H1 (cell line): Measurements from ENCODE around the gene RIPOR3. TPM values are rescaled to one million over a fixed set of nuclear protein-coding genes. Genes with fewer than 3 reads are reported as not detected.

Experiments
- CTCF ChIA-PET: fragments of 300-600 bp; sonication (Branson Sonifier 250); formaldehyde crosslinking; loops from one replicate; lab custom pipeline; 2021; ENCODE audit not compliant: partially characterized antibody; lab: Charles Lee
- POLR2A ChIA-PET: fragments of 300-600 bp; sonication (Branson Sonifier 250); formaldehyde crosslinking; loops from one replicate; lab custom pipeline; 2021; ENCODE audit warnings: inconsistent platforms; ENCODE audit not compliant: partially characterized antibody; lab: Charles Lee
- DNase-seq, 2 experiments: peaks; one replicate each; pipeline versions ENCODE4 v3.0.0 to v3.0.0-alpha.2; 2010 to 2022; ENCODE audit warnings: low spot score in 2 of 2, low read depth in 1 of 2, mixed read lengths in 1 of 2
- FAIRE-seq: peaks from 2 replicates; lab custom pipeline; 2011; peaks lifted over from hg19 to GRCh38; lab: Jason Lieb, UNC
- H2AFZ ChIP-seq: 2 replicates; pipeline ENCODE4 v1.8.1; 2012; ENCODE audit warnings: low read length, inconsistent platforms
- H2AK5ac ChIP-seq: 2 replicates; pipeline ENCODE4 v1.6.1; 2013; ENCODE audit warnings: low read depth, low read length
- H2BK120ac ChIP-seq: replicated peaks from 2 replicates; pipeline ENCODE3; 2013; ENCODE audit warnings: low read depth, low read length, inconsistent platforms
- H2BK12ac ChIP-seq: 2 replicates; pipeline ENCODE4 v1.6.1; 2013; ENCODE audit warnings: low read depth, low read length
- H2BK15ac ChIP-seq: 2 replicates; pipeline ENCODE4 v1.6.1; 2013; ENCODE audit warnings: low read length
- H2BK20ac ChIP-seq: 2 replicates; pipeline ENCODE4 v1.6.1; 2013; ENCODE audit warnings: low read length
- H2BK5ac ChIP-seq: 2 replicates; pipeline ENCODE4 v1.6.1; 2013; ENCODE audit warnings: low read depth, low read length
- H3K14ac ChIP-seq: 2 replicates; pipeline ENCODE4 v1.6.1; 2013; ENCODE audit warnings: inconsistent platforms; ENCODE audit not compliant: insufficient read length
- H3K18ac ChIP-seq: 2 replicates; pipeline ENCODE4 v1.6.1; 2013; ENCODE audit warnings: low read length; ENCODE audit errors: extremely low read depth
- H3K23ac ChIP-seq: 2 replicates; pipeline ENCODE4 v1.6.1; 2013; ENCODE audit warnings: inconsistent platforms; ENCODE audit not compliant: insufficient read length
- H3K23me2 ChIP-seq: 2 replicates; pipeline ENCODE4 v1.6.1; 2013; ENCODE audit warnings: low read depth, low read length
- H3K27ac ChIP-seq: 2 replicates; pipeline ENCODE4 v1.6.1; 2011; ENCODE audit warnings: low read depth, low read length, inconsistent platforms
- H3K27me3 ChIP-seq, 4 experiments: replicated peaks in 1 of 4; 1 replicate in 1 of 4; 2 replicates in 3 of 4; pipeline versions ENCODE4 v1.6.1 to v1.8.1; 2011 to 2013; ENCODE audit warnings: low read length in 3 of 4, mild to moderate bottlenecking in 3 of 4, inconsistent platforms in 2 of 4, mixed read lengths in 2 of 4, moderate library complexity in 1 of 4; ENCODE audit not compliant: control insufficient read depth in 3 of 4, insufficient read depth in 3 of 4; ENCODE audit errors: extremely low read depth in 1 of 4
- H3K36me3 ChIP-seq, 4 experiments: 2 replicates each; pipeline versions ENCODE4 v1.6.1 to v1.8.1; 2011 to 2013; ENCODE audit warnings: mild to moderate bottlenecking in 4 of 4, low read length in 3 of 4, moderate library complexity in 2 of 4, control low read depth in 1 of 4, inconsistent platforms in 1 of 4; ENCODE audit not compliant: insufficient read depth in 4 of 4, control insufficient read depth in 2 of 4
- H3K4ac ChIP-seq: replicated peaks from 2 replicates; pipeline ENCODE3; 2013; ENCODE audit warnings: low read length, low read depth, mixed read lengths, inconsistent platforms; ENCODE audit not compliant: insufficient read length
- H3K4me1 ChIP-seq, 4 experiments: replicated peaks in 1 of 4; 1 replicate in 1 of 4; 2 replicates in 3 of 4; pipeline versions ENCODE4 v1.6.1 to v1.8.1; 2011 to 2013; ENCODE audit warnings: low read length in 3 of 4, inconsistent platforms in 2 of 4, mixed read lengths in 1 of 4; ENCODE audit not compliant: insufficient read depth in 4 of 4, control insufficient read depth in 3 of 4
- H3K4me2 ChIP-seq, 2 experiments: 2 replicates each; pipeline versions ENCODE4 v1.6.1 to v1.8.1; 2011 to 2013; ENCODE audit warnings: low read depth in 2 of 2, low read length in 2 of 2, control low read depth in 1 of 2, inconsistent platforms in 1 of 2, mild to moderate bottlenecking in 1 of 2; ENCODE audit not compliant: insufficient read depth in 1 of 2
- H3K4me3 ChIP-seq, 4 experiments: fragments of 200-600, 300-600 bp in 1 of 4; sonication (generic), shearing (Covaris generic), sonication (Bioruptor Twin) in 1 of 4; 2 replicates each; pipeline versions ENCODE4 v1.5.1 to v1.8.1; 2011 to 2016; ENCODE audit warnings: low read length in 4 of 4, low read depth in 3 of 4, control low read depth in 2 of 4, inconsistent platforms in 2 of 4, mild to moderate bottlenecking in 2 of 4, mixed read lengths in 1 of 4, moderate library complexity in 1 of 4; ENCODE audit not compliant: insufficient read depth in 2 of 4; ENCODE audit errors: extremely low read depth in 1 of 4
- H3K56ac ChIP-seq: replicated peaks from 2 replicates; pipeline ENCODE3; 2013; ENCODE audit warnings: low read depth, mild to moderate bottlenecking, mixed read lengths, low read length, inconsistent platforms; ENCODE audit not compliant: insufficient read length
- H3K79me1 ChIP-seq: 2 replicates; pipeline ENCODE4 v1.6.1; 2013; ENCODE audit warnings: low read depth, low read length, control low read depth
- H3K79me2 ChIP-seq, 2 experiments: 2 replicates each; pipeline versions ENCODE4 v1.6.1 to v1.8.1; 2012 to 2013; ENCODE audit warnings: low read length in 2 of 2, mild to moderate bottlenecking in 2 of 2, inconsistent platforms in 1 of 2; ENCODE audit not compliant: insufficient read depth in 2 of 2, control insufficient read depth in 1 of 2
- H3K9ac ChIP-seq, 4 experiments: replicated peaks in 1 of 4; 1 replicate in 1 of 4; 2 replicates in 3 of 4; pipeline versions ENCODE4 v1.6.1 to v1.8.1; 2011 to 2013; ENCODE audit warnings: low read depth in 3 of 4, low read length in 3 of 4, control low read depth in 2 of 4, mild to moderate bottlenecking in 2 of 4, moderate library complexity in 2 of 4, inconsistent platforms in 1 of 4; ENCODE audit errors: extremely low read depth in 1 of 4
- H3K9me3 ChIP-seq, 2 experiments: 2 replicates each; pipeline versions ENCODE4 v1.6.1 to v1.8.1; 2012 to 2013; ENCODE audit warnings: mild to moderate bottlenecking in 2 of 2, moderate library complexity in 2 of 2, control low read depth in 1 of 2, inconsistent platforms in 1 of 2, low read depth in 1 of 2, low read length in 1 of 2, mixed read lengths in 1 of 2; ENCODE audit not compliant: insufficient read depth in 2 of 2
- H4K20me1 ChIP-seq, 2 experiments: replicated peaks in 1 of 2; 2 replicates each; pipeline versions ENCODE3 to v1.8.1; 2011 to 2013; ENCODE audit warnings: inconsistent platforms in 2 of 2, low read length in 2 of 2, mild to moderate bottlenecking in 1 of 2; ENCODE audit not compliant: insufficient read depth in 2 of 2, control insufficient read depth in 1 of 2
- H4K5ac ChIP-seq: 2 replicates; pipeline ENCODE4 v1.6.1; 2013; ENCODE audit warnings: low read length, low read depth, mixed read lengths, inconsistent platforms; ENCODE audit not compliant: insufficient read length
- H4K8ac ChIP-seq: 2 replicates; pipeline ENCODE4 v1.8.0; 2013; ENCODE audit warnings: mild to moderate bottlenecking, moderate library complexity, low read length, inconsistent platforms; ENCODE audit not compliant: insufficient read depth; ENCODE audit errors: extremely low read depth
- H4K91ac ChIP-seq: replicated peaks from 2 replicates; pipeline ENCODE3; 2013; ENCODE audit warnings: low read length, mixed read lengths, inconsistent platforms; ENCODE audit not compliant: insufficient read length
- ASH2L ChIP-seq: fragments of 200-600, 300-600 bp; sonication (generic); IDR thresholded peaks from one replicate; pipeline ENCODE4 v1.7.1; 2017; ENCODE audit warnings: low read length
- EP300 ChIP-seq, 2 experiments: IDR thresholded peaks; 1 replicate in 1 of 2; 2 replicates in 1 of 2; pipeline ENCODE4 v1.6.1; 2011 to 2012; ENCODE audit warnings: low read depth in 2 of 2, low read length in 2 of 2, mild to moderate bottlenecking in 2 of 2, borderline replicate concordance in 1 of 2, inconsistent platforms in 1 of 2, moderate library complexity in 1 of 2
- EZH2 ChIP-seq: fragments of 200-600 bp; sonication (generic); IDR thresholded peaks from 2 replicates; pipeline ENCODE4 v1.7.1; 2012; ENCODE audit warnings: low read depth, mild to moderate bottlenecking, moderate library complexity, low read length, inconsistent platforms; ENCODE audit not compliant: severe bottlenecking
- MAFK ChIP-seq: IDR thresholded peaks from 2 replicates; pipeline ENCODE4 v1.6.1; 2012; ENCODE audit warnings: low read depth, mild to moderate bottlenecking, improper control_type of control experiment, low read length
- SAP30 ChIP-seq: fragments of 300-600 bp; sonication (generic); IDR thresholded peaks from 2 replicates; pipeline ENCODE4 v1.7.1; 2012; ENCODE audit warnings: low read length, moderate library complexity, mild to moderate bottlenecking, inconsistent platforms; ENCODE audit not compliant: insufficient read depth, insufficient replicate concordance
- SIX5 ChIP-seq: IDR thresholded peaks from 2 replicates; pipeline ENCODE4 v1.6.1; 2011; ENCODE audit warnings: mild to moderate bottlenecking, low read depth, low read length
- TBP ChIP-seq: IDR thresholded peaks from 2 replicates; pipeline ENCODE4 v1.6.1; 2011; ENCODE audit warnings: low read depth, low read length, improper control_type of control experiment
- WGBS, 2 experiments: shearing (Covaris generic) in 1 of 2; methylation state at CpG; one replicate each; pipeline versions ENCODE4 v1.1.6 to v1.1.7; 2013 to 2015; ENCODE audit warnings: low lambda C conversion rate in 2 of 2, mixed read lengths in 2 of 2, inconsistent platforms in 1 of 2, low coverage in 1 of 2, missing lambda C conversion rate in 1 of 2; ENCODE audit not compliant: insufficient replicate concordance in 2 of 2, insufficient coverage in 1 of 2, insufficient read length in 1 of 2; ENCODE audit errors: extremely low coverage in 1 of 2, missing lambda C conversion rate in 1 of 2; 5-methylcytosine and 5-hydroxymethylcytosine counted together
- polyA plus RNA-seq, 7 experiments: library from polyadenylated mRNA; depleted of rRNA in 3 of 7; stranded (reverse) in 5 of 7; unstranded in 2 of 7; fragments of >200 nt in 5 of 7; fragments of 200-250 nt in 2 of 7; gene quantifications; 1 replicate in 5 of 7; 2 replicates in 1 of 7; 4 replicates in 1 of 7; pipeline versions ENCODE4 v1.2.1 to v1.2.3, GENCODE V29; 2011 to 2013; ENCODE audit warnings: missing spikeins in 2 of 7, mixed read lengths in 2 of 7
- total RNA-seq: library from RNA; stranded (reverse); fragmentation: NEBNext Ultra II Directional; extraction: Animal tissue kit (Norgen Biotek cat#: 25700); gene quantifications from 2 replicates; pipeline ENCODE4 v1.2.1, GENCODE V29; 2021

RIPOR3 gene
- total and polyA plus RNA-seq, 2 of the 8 experiments (the other 6 are each of a cell fraction or from before 2014, with no cell fraction given) = 3.6 to 4.5 TPM

GRCh38 chr20:50574586-50574985 is 116.8 kb downstream of the RIPOR3 start:
- Histone ChIP-seq H3K4me1 (no peaks in the 10 kb centered on the region), H3K4me3 (no peak overlapping the region), H2BK15ac (no peak overlapping the region), H3K9ac (no peak overlapping the region), H3K23ac (no peak overlapping the region), H4K20me1 (peaks cover 3 to 5% of the 10 kb centered on the region in 2 experiments), H4K5ac (no peak overlapping the region), H3K14ac (no peak overlapping the region), H2BK20ac (no peak overlapping the region), H4K91ac (no peak overlapping the region), H3K9me3 (no peaks in the 10 kb centered on the region), H2AK5ac (no peak overlapping the region), H2BK120ac (no peak overlapping the region), H3K18ac (no peak overlapping the region), H3K4me2 (no peak overlapping the region), H2BK12ac (no peak overlapping the region), H3K23me2 (no peaks in the 10 kb centered on the region), H3K27ac (no peak overlapping the region), H3K56ac (no peak overlapping the region), H3K79me2 (no peaks in the 10 kb centered on the region), H2AFZ (no peak overlapping the region), H3K27me3 (no peaks in the 10 kb centered on the region), H3K36me3 (peaks cover 9 to 15% (median 14%) of the 10 kb centered on the region in 4 experiments; a peak in 6 of 8 replicates), H3K79me1 (peaks cover 4% of the 10 kb centered on the region; the same call in 1 of the 2 replicates), H3K4ac (no peak overlapping the region), H4K8ac (no peak overlapping the region), H2BK5ac (no peak overlapping the region)
- CTCF ChIA-PET = interaction anchor here (0.7 to 5.9 kb wide), 33 partner anchors 8 to 429 kb away, joined by 3 to 60 read pairs (median 5); no protein-coding TSS in a partner anchor
- WGBS, 2 experiments = 89% methylated on average over 5 of the region's 5 CpGs; no CpG with 5 or more reads in 1 of the 2 experiments
- FAIRE-seq (no peak), DNase-seq (no peak)
- POLR2A ChIA-PET = interaction anchor here (1.0 to 1.1 kb wide), 2 partner anchors 64 to 395 kb away, joined by 3 read pairs; partner anchors contain the start of gene PTPN1
- no peak for TF ChIP-seq ASH2L
- TF ChIP-seq EZH2 = no peak
- TF ChIP-seq SAP30 = no peak
- TF ChIP-seq MAFK = no peak
- TF ChIP-seq EP300 (IDR thresholded peaks at IDR 0.05; ENCODE audit: borderline replicate concordance in 1 of 2, low read depth in 2 of 2, low read length in 2 of 2) = no peak
- TF ChIP-seq TBP = no peak
- no peak for TF ChIP-seq SIX5
